OCI-LY3 (cell line): ENCODE measurements around the gene OPCML.

Experiments
- CTCF ChIP-seq: fragments of 200-600, 300-600 bp; sonication (generic); IDR thresholded peaks from 2 replicates; pipeline ENCODE4 v1.5.1; 2014; ENCODE audit warnings: antibody characterized with exemption, low read length, low read depth
- EZH2phosphoT487 ChIP-seq: fragments of 200-600 bp; shearing (Covaris generic); IDR thresholded peaks from 2 replicates; pipeline ENCODE4 v1.6.1; 2018; ENCODE audit warnings: antibody characterized with exemption, mixed run types, low read depth

GRCh38 chr11:132373405-132374143, 1158.7 kb downstream of the OPCML start:
- TF ChIP-seq CTCF: peak; percentile 38
- no peak for TF ChIP-seq EZH2phosphoT487
